Breast epithelium (tissue), 3 donors: Measurements from ENCODE around the gene PTPN4.

Experiments
- POLR2A ChIP-seq: fragments of 450-650 bp; IDR thresholded peaks from one replicate; pipeline ENCODE4 v1.6.1; 2016; ENCODE audit warnings: antibody characterized with exemption, mild to moderate bottlenecking, moderate library complexity
- POLR2AphosphoS5 ChIP-seq, 3 donors: sonication (generic); formaldehyde crosslinking; IDR thresholded peaks; one replicate each; pipeline ENCODE4 v1.6.1; 2017; ENCODE audit warnings: antibody characterized with exemption in 3 of 3

DNA sequence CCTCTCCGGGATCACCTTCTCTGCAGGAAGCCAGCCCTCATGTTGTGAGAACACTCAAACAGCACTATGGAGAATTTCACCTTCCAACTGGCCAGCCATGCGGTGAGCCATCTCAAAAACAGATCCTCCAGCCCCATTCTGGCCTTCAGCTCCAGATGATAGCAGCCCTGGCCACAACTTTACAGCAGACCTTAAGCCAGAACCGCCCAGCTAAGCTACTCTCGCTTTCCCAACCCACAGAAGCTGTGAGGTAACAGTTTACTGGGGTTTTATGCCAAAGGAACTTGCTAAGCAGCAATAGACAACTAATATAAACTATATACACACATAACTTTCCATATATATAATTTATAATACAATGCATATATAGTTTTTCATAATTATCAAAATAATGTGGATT is 11.6 kb upstream of the PTPN4 start:
- TF ChIP-seq POLR2A (no peak), POLR2AphosphoS5 (IDR thresholded peaks at IDR 0.05) (no peak)
